ENCODE measurements around the gene BCL2.

- no peak for TF ChIP-seq ZFP30 (CRISPR knock-in tag; IDR thresholded peaks at IDR 0.05)
- no peak for TF ChIP-seq POU6F1 (CRISPR knock-in tag; IDR thresholded peaks at IDR 0.05; ENCODE audit: borderline replicate concordance, low read depth)
- TF ChIP-seq SNAI2 (CRISPR knock-in tag; IDR thresholded peaks at IDR 0.05): no peak
- no peak for TF ChIP-seq ZFP3 (CRISPR knock-in tag; IDR thresholded peaks at IDR 0.05)
- no peak for TF ChIP-seq ARNTL (CRISPR knock-in tag; IDR thresholded peaks at IDR 0.05; ENCODE audit: borderline replicate concordance, low read depth)
Measured at GRCh38 chr18:63267975-63268721, 51.4 kb downstream of the BCL2 start.

All from SK-N-SH treated with all-trans-retinoic acid at 6 μM for 48 hours (cell line).